NCI-H1105 (cell line): Measurements from ENCODE around the gene HOXA5.

ENCODE experiments used
- DNase-seq: peaks from one replicate; lab custom pipeline; 2025; lab: John Stamatoyannopoulos, UW

Gene HOXA5

DNA sequence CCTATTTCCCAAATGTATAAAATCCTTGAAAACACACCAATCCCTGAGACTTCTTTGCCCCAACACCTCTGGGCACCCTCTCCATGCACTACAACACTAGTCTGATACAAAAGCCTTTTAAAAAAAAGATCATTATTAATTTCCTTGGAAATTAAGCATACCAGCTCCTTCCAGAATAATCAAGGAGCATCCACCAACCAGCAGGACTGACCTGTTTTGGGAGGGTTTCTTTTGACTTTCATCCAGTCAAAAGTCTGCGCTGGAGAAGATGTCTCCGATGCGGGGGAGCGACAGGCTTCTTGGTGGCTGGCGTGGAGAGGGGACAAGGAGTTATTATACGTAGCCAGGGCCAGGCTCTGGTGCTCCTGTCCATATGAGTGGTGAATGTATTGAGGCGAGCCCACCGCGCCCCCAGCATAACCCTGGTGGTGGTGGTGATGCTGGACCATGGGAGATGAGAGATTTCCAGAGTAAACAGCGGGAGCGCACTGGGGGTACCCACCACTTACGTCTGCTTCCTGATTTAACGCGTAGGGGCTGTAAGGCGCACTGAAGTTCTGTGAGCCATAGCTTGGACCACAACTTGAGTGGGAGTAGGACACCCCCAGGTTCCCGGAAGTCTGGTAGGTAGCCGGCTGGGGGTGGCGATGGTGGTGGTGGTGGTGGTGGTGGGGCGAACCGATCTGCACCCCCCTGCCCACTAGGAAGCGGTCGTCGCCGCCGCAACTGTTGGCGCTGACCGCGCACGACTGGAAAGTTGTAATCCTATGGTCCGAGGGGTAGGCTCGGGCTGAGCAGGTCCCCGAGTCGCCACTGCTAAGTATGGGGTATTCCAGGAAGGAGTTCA lies 48.2 kb downstream of the HOXA5 start:
- DNase-seq = no peak

DNA sequence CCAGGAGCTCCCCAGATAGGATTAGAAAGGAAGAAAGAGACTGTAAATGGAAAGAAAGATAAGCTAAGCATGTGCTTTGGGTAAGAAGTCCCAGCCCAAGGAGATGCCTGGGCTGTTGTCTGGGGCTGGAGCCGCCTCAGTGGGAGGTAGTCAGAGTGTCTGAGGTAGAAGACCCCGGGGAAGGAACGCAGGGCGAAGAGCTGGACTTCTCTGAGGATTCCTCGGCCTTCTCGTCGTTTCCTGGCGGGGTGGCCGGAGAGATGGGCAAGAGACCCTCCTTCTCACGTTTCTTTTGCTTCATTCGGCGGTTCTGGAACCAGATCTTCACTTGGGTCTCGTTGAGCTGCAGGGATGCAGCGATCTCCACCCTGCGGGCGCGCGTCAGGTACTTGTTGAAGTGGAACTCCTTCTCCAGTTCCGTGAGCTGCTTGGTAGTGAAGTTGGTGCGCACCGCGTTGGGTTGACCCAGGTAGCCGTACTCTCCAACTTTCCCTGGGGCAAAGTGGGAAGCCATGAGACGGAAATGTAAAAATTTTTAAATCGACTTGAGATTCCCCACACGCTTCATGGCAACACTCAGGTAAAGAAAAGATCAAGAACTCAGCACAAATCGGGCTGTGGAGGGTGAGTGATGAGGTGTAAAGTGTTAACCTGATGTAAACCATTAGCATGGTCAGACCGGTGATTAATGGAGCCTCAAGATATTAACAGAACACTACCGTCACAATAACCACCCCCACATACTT lies 49.0 kb downstream of the HOXA5 start:
- DNase-seq = no peak

DNA sequence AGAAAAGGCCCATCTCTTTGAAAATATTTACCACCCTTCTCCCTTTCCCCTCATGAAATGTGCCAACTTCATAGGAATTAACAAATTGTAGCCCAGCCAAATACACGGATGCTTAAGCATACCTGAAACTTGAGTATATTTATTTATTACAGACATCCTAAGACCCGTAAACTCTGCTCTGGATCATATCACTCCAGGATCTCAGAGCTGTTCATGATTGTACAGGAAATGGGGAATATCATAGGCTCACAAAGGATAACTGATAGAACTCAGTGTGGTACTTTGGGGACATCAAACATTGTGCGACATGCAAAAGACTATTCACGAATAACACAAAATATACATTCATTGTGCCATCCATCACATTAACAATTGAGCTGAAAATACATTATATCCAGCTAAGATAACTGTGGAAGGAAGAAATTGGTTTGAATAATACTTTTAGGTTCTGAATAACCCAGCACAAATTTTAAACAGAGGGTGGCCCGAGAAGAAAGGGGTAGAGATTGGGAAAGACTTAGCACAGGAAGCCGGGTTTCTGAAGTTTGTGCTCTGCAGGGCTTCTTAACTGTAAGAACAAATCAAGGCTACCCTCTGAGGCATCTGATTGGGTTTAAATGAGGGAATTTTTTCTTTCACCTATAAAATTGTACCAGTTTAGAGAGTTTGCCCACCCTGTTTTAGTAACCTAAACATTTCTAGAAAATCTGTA lies 50.1 kb downstream of the HOXA5 start:
- no peak for DNase-seq

DNA sequence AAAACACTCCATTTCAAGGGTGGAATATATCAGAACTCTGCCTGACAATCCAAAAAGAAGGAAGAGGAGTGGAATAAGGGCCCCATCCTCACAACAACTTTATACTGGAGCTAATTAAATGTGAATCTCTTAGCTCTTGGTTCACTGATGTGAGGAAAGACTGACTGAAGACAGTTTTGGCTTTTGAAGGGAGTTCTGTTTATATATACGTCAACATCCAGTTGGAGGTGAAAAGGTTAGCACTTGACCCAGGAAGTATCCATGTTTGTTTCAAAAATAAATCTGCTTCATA lies 50.7 kb downstream of the HOXA5 start:
- DNase-seq = no peak

DNA sequence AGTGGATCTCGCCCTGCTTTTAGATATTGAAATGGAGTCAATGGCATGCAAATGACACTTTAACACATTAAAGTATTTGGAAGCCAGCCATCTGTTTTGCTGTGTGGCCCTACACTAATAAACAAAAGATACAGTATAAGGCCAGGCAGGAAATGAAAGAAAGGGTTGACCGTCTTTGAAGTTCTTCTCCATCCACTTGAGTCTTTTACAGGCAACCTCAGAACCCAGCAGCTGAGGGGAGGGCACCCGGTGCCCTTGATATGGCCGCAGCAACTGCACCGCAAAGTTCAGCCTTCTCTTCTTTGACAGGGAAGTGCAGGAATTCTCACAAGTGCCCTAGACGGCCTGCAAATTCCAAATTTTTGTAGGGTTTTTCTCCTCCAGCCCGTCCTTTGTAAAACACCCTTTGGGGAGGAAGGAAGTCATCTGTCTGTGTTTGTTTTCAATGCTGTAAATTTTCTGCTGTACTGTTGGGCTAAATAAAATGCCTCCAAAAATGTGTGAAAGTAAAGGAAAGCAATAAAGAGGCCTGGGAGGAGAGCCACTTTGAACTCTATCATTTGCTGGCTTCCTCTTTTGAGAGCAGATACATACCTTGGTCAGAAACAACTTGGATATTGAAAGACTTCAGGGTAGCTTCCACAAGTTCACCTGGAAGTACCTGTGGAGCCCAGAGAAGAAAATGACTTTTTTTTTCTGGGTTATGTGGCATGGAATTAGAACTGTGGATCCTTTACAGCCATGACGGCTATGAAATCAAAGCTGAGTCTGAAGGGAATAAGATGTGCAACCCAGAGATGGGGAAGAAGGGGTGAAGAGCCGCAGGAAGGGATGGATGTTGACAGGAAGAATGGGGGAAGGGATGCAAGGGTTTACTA lies 51.3 kb downstream of the HOXA5 start:
- no peak for DNase-seq

DNA sequence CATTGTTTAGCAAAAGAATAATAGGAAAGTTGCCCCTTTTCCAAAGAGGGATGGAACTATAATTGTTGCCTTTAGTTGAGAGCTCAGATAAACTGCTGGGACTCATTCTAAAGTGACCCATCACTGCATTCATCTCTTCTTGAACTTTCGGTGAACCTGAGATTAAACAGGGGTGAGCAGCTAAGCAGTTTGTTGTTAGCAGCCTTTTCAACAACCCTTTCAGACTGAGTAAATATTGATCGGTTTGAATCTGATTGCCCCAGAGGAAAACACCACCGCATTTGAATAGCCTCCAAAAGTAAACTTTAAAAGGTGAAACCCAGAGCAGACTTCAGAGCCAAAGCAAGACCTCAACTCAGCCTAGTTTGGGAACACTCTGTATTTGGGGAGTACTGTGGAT lies 52.4 kb downstream of the HOXA5 start:
- DNase-seq = no peak
